GM19372 (cell line): ENCODE data around the gene MICAL3.

Source experiments
- ATAC-seq: cut with Tn5 transposase; IDR thresholded peaks from one replicate; pipeline ENCODE4 v1.9.1; 2021; ENCODE audit warnings: mild to moderate bottlenecking, low read depth, moderate library complexity; ENCODE audit not compliant: unreplicated experiment

The MICAL3 gene

GRCh38 chr22:17955590-17956379, 68.6 kb downstream of the MICAL3 start:
- no peak for ATAC-seq

GRCh38 chr22:17954860-17955587, 69.3 kb downstream of the MICAL3 start:
- ATAC-seq = no peak

- ATAC-seq = no peak
These were observed 70.0 kb downstream of the MICAL3 start for GRCh38 chr22:17954200-17954859.

GRCh38 chr22:17953147-17953546, 71.2 kb downstream of the MICAL3 start:
- ATAC-seq = no peak

- no peak for ATAC-seq
These were observed 72.0 kb downstream of the MICAL3 start for GRCh38 chr22:17952273-17952801.

GRCh38 chr22:17951315-17951714, 73.0 kb downstream of the MICAL3 start:
- no peak for ATAC-seq

- ATAC-seq = no peak
These were observed 73.6 kb downstream of the MICAL3 start for GRCh38 chr22:17950651-17951214.

GRCh38 chr22:17949642-17950473, 74.5 kb downstream of the MICAL3 start:
- ATAC-seq = no peak

GRCh38 chr22:17948101-17948500, 76.3 kb downstream of the MICAL3 start:
- no peak for ATAC-seq

GRCh38 chr22:17946662-17947367, 77.5 kb downstream of the MICAL3 start:
- no peak for ATAC-seq

- ATAC-seq = no peak
These were observed 78.3 kb downstream of the MICAL3 start for GRCh38 chr22:17945888-17946648.

GRCh38 chr22:17945156-17945887, 79.0 kb downstream of the MICAL3 start:
- no peak for ATAC-seq

- no peak for ATAC-seq
These were observed 80.1 kb downstream of the MICAL3 start for GRCh38 chr22:17944256-17944655.

GRCh38 chr22:17943533-17944249, 80.7 kb downstream of the MICAL3 start:
- no peak for ATAC-seq

GRCh38 chr22:17942721-17943120, 81.6 kb downstream of the MICAL3 start:
- no peak for ATAC-seq

- no peak for ATAC-seq
These were observed 82.6 kb downstream of the MICAL3 start for GRCh38 chr22:17941471-17942406.
